HepG2 (cell line): ENCODE data around the gene CD209. TPM values are rescaled to one million over a fixed set of nuclear protein-coding genes. Genes with fewer than 3 reads are reported as not detected.

Experiments
- ATAC-seq: fragments of 200-7000 bp; cut with Tn5 transposase; 3 replicates; pipeline ENCODE4 v1.9.1; 2020; ENCODE audit warnings: mild to moderate bottlenecking, moderate library complexity
- BruUV-seq: library from RNA; stranded (reverse); fragments of 400-500 nt; replicated peaks from 2 replicates; lab custom pipeline; 2021; lab: Mats Ljungman, UMichigan
- CTCF ChIA-PET: fragments of 300-600 bp; formaldehyde crosslinking; extraction: SDS; loops from one replicate; lab custom pipeline; 2021; ENCODE audit warnings: low total read pairs, inconsistent platforms, low intra/inter-chr PET ratio; lab: Yijun Ruan, JAX
- POLR2A ChIA-PET: fragments of 350-600 bp; sonication (Branson Sonifier 250); formaldehyde crosslinking; loops from one replicate; lab custom pipeline; 2020; ENCODE audit warnings: antibody characterized with exemption, inconsistent platforms; lab: Yijun Ruan, JAX
- DNase-seq: peaks from one replicate; pipeline ENCODE4 v3.0.0-alpha.2; 2015; ENCODE audit warnings: low spot score
- FAIRE-seq: peaks from 3 replicates; lab custom pipeline; 2011; peaks lifted over from hg19 to GRCh38; lab: Jason Lieb, UNC
- H2AFZ ChIP-seq: one replicate; pipeline ENCODE4 v1.6.1; 2011; ENCODE audit warnings: low read length, inconsistent platforms
- H3K27ac ChIP-seq: fragments of 300-600 bp; 3 replicates; pipeline ENCODE4 v1.8.0; 2011; ENCODE audit warnings: mixed run types, mild to moderate bottlenecking, mixed read lengths, low read length, inconsistent platforms; ENCODE audit not compliant: insufficient read depth; ENCODE audit errors: extremely low read length
- H3K27me3 ChIP-seq, 2 experiments: fragments of 200-600 bp in 1 of 2; 2 replicates in 1 of 2; 3 replicates in 1 of 2; pipeline versions ENCODE4 v1.6.0 to v1.8.0; 2011; ENCODE audit warnings: low read length in 2 of 2, mild to moderate bottlenecking in 2 of 2, moderate library complexity in 2 of 2, inconsistent platforms in 1 of 2; ENCODE audit not compliant: insufficient read depth in 2 of 2, control insufficient read depth in 1 of 2
- H3K36me3 ChIP-seq, 2 experiments: fragments of 200-600 bp in 1 of 2; replicated peaks in 1 of 2; 2 replicates in 1 of 2; 3 replicates in 1 of 2; pipeline versions ENCODE4 v1.5.1 to v1.8.0; 2011; ENCODE audit warnings: low read length in 2 of 2, inconsistent platforms in 1 of 2; ENCODE audit not compliant: insufficient read depth in 2 of 2, control insufficient read depth in 1 of 2
- H3K4me1 ChIP-seq: 2 replicates; pipeline ENCODE4 v1.5.1; 2012; ENCODE audit warnings: low read length, inconsistent platforms; ENCODE audit not compliant: insufficient read depth
- H3K4me2 ChIP-seq: 2 replicates; pipeline ENCODE4 v1.6.0; 2011; ENCODE audit warnings: low read depth, low read length, inconsistent platforms
- H3K4me3 ChIP-seq, 3 experiments: fragments of 200-600 bp in 1 of 3; sonication (generic), shearing (Covaris generic) in 1 of 3; replicated peaks in 1 of 3; 2 replicates each; pipeline ENCODE4 v1.5.1; 2011 to 2016; ENCODE audit warnings: low read length in 3 of 3, inconsistent platforms in 2 of 3, low read depth in 2 of 3, mild to moderate bottlenecking in 2 of 3, control low read depth in 1 of 3, mixed read lengths in 1 of 3; ENCODE audit not compliant: insufficient read depth in 1 of 3
- H3K79me2 ChIP-seq: one replicate; pipeline ENCODE4 v1.6.1; 2011; ENCODE audit warnings: low read length, inconsistent platforms; ENCODE audit not compliant: insufficient read depth
- H3K9ac ChIP-seq: 2 replicates; pipeline ENCODE4 v1.6.0; 2011; ENCODE audit warnings: mild to moderate bottlenecking, low read depth, low read length, inconsistent platforms; ENCODE audit not compliant: insufficient read depth
- H3K9me3 ChIP-seq: 2 replicates; pipeline ENCODE4 v1.5.1; 2012; ENCODE audit warnings: mild to moderate bottlenecking, low read length
- H4K20me1 ChIP-seq: 2 replicates; pipeline ENCODE4 v1.6.0; 2011; ENCODE audit warnings: inconsistent platforms, mild to moderate bottlenecking, low read length, moderate library complexity; ENCODE audit not compliant: insufficient read depth
- SRSF4 ChIP-seq: fragments of 200-400 bp; formaldehyde crosslinking; IDR thresholded peaks from one replicate; pipeline ENCODE4 v1.6.1; 2018; ENCODE audit warnings: mild to moderate bottlenecking, low read depth, low read length, moderate library complexity; ENCODE audit not compliant: poor library complexity, severe bottlenecking
- THAP11 ChIP-seq: IDR thresholded peaks from 2 replicates; pipeline ENCODE4 v1.6.1; 2016; ENCODE audit warnings: missing biosample characterization, missing genetic modification reagents
- ZNF770 ChIP-seq: sonication (generic); formaldehyde crosslinking; IDR thresholded peaks from 2 replicates; pipeline ENCODE4 v1.5.0; 2020; ENCODE audit warnings: mild to moderate bottlenecking, missing genetic modification reagents
- ZNF83 ChIP-seq: sonication (generic); formaldehyde crosslinking; IDR thresholded peaks from 2 replicates; pipeline ENCODE4 v1.4.0; 2020; ENCODE audit warnings: missing genetic modification reagents, mild to moderate bottlenecking, borderline replicate concordance
- WGBS: methylation state at CpG from one replicate; pipeline ENCODE4 v1.1.6; 2017; ENCODE audit warnings: low lambda C conversion rate; 5-methylcytosine and 5-hydroxymethylcytosine counted together
- in situ Hi-C: cut with HindIII; loops from 2 replicates; pipeline ENCODE4 v1.10.0; 2017; ENCODE audit warnings: low pct_unique_long_range_greater_than_20kb; ENCODE audit not compliant: extremely low pct_ligation_motif_present
- intact Hi-C: fragments of 100-400 bp; cut with micrococcal nuclease; formaldehyde crosslinking; loops from one replicate; pipeline ENCODE4 v1.10.0; 2022; ENCODE audit not compliant: unreplicated experiment
- polyA plus RNA-seq, 8 experiments: library from polyadenylated mRNA; depleted of rRNA in 3 of 8; stranded (reverse) in 7 of 8; unstranded in 1 of 8; fragments of >200 nt; fragmentation: Illumina TruSeq in 4 of 8; extraction: Trizol in 4 of 8; gene quantifications; 2 replicates each; pipeline versions ENCODE4 v1.2.1 to v1.2.3, GENCODE V29; 2011 to 2016; ENCODE audit warnings: low read depth in 4 of 8, missing spikeins in 1 of 8, mixed read lengths in 1 of 8; ENCODE audit not compliant: insufficient read depth in 1 of 8
- total RNA-seq, 5 experiments: library from RNA; depleted of rRNA; stranded (reverse); fragments of >200 nt; fragmentation: Illumina TruSeq; extraction: Trizol; gene quantifications; 2 replicates each; pipeline ENCODE4 v1.2.3, GENCODE V29; 2016; ENCODE audit warnings: low read depth in 1 of 5

The CD209 gene
- total and polyA plus RNA-seq, 2 of the 13 experiments (the other 11 are each of a cell fraction or from before 2014, with no cell fraction given), result not detected

- no peak for TF ChIP-seq ZNF770 (CRISPR knock-in tag)
Measured at GRCh38 chr19:7739211-7739755, 8.1 kb downstream of the CD209 start (continued).

- 0 out of 2 replicates have a peak, but pooled peaks cover 4% of the 10 kb centered on the region for H3K4me1 ChIP-seq
- peaks cover 1 to 18% of the 10 kb centered on the region in 2 experiments; a peak in 2 of 5 replicates for H3K27me3 ChIP-seq
- ATAC-seq (no peak), FAIRE-seq (no peak), DNase-seq (no peak)
- 40% methylated on average over 7 of the region's 7 CpGs for WGBS
- TF ChIP-seq SRSF4 (no peak), ZNF83 (CRISPR knock-in tag) (no peak), THAP11 (CRISPR knock-in tag) (no peak)
- H3K9me3 ChIP-seq, result no peaks in the 10 kb centered on the region
- intact Hi-C loops, result no loop called here
- H3K4me3 ChIP-seq, result no peak overlapping the region
- ChIA-PET CTCF (no interaction called here), POLR2A (no interaction called here)
- H4K20me1 ChIP-seq, result no peaks in the 10 kb centered on the region
- no peaks in the 10 kb centered on the region for H3K36me3 ChIP-seq
- no peak overlapping the region for H2AFZ ChIP-seq
- H3K9ac ChIP-seq, result no peak overlapping the region
- no peak overlapping the region for H3K27ac ChIP-seq
- no TSS peak for BruUV-seq
- H3K79me2 ChIP-seq, result no peaks in the 10 kb centered on the region
- H3K4me2 ChIP-seq, result no peak overlapping the region
- in situ Hi-C loops, result no loop called here
Measured at GRCh38 chr19:7738023-7738422, 9.3 kb downstream of the CD209 start.
